RPMI8226 (cell line): ENCODE data around the gene SNAI3.

Experiments
- DNase-seq: peaks from one replicate; pipeline ENCODE4 v3.0.0-alpha.2; 2015

SNAI3 gene

DNA sequence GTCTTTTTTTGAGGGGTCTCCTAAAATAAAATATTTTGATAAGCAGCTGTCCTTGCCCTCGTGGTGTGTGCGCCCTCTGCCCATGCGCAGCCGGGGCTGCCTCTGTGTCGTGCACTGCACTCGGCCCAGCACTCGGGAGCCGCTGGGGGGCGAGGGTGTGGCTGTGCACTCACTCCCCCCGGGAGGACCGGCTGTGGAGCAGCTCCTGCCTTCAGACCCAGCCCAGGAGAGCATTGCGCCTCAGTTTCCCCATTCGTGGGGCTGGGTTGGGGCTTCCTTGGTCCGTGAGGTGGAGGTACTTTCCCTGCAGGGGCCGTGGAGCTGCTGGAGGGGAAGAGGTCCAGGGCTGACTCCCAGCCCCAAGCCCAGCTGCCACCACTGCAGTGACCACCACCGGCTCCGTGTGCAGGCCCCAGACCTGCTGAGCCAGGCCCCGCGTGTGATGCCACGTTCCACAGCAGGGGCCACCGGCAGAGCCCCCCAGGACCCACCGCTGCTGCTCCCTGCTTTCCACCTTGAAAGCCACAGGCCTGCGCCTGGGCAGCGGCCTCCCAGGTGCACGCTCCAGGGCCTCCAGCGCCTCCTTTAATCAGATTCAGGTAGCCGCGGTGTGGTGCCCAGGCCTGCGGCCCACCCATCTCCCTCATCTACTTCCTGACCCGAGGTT, 54.3 kb downstream of the SNAI3 start:
- DNase-seq = no peak

DNA sequence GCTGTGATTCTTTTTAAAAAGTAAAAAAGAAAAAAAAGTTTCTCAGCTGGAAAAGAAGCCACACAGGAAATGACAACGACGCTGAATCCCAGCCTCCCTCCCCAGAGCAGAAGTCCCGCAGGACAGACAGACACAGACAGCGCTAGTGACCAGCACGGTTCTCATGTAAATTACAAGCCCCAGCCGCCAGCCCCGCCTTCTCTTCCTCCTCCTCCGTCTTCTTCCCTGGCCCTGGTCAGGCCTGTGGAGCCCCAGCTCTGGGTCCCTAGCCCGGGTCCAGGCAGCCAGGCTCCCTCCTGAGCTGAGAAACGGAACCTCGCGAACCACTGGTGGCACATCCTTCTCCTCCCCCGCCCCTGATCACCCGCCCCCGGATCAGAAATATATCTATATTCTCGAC, 54.9 kb downstream of the SNAI3 start:
- no peak for DNase-seq

DNA sequence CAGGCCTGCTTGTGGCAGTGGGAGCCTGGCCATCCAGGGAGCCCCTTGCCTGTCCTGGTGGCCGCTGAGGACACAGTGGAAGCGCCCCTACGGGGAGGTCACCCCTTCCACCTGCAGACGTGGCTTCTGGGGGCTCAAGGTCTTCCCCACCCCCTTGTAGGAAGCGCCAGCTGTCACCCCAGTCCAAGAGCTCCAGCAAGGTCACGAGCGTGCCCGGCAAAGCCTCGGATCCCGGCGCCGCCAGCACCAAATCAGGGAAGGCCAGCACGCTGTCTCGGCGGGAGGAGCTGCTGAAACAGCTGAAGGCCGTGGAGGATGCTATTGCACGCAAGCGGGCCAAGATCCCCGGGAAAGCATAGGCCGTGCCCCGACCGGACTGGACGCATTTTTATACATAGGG, 55.4 kb downstream of the SNAI3 start:
- DNase-seq = no peak

DNA sequence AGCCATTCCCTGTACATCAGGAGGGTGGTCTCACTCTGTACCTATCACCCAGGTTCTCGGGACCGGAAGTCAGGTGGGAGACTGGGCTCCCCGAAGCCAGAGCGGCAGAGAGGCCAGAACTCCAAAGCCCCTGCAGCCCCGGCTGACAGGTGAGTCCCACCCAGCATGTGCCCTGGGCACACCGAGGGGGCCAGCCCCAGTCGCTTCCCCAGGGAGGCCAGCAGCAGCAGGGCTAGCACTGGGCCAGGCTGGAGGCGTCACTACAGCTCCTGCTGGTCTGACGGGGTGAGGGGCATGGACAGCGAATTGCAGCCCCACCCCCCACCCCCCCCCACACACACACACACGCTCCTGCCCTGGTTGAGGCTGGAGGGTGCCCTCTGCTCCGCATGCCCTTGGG, 55.9 kb downstream of the SNAI3 start:
- no peak for DNase-seq

DNA sequence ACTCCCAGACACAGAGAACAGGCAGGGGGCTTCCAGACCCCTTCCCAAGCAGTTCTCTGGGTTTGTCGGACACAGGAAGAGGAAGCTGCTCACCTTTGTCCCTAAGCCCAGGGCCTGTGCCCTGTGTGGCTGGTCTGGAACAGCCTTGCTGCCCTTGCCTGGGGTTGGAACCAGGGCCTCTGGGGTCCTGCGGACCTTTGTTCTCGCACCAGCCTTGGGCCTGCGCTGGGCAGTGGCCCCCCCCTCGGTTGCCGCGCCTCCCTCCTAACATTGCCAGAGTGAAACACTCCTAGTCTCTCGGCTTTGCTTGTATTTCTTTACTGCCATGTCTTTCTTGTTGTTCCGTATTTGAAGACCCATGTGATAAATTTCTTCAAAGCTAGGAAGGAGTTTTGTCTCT, 56.5 kb downstream of the SNAI3 start:
- DNase-seq = no peak

DNA sequence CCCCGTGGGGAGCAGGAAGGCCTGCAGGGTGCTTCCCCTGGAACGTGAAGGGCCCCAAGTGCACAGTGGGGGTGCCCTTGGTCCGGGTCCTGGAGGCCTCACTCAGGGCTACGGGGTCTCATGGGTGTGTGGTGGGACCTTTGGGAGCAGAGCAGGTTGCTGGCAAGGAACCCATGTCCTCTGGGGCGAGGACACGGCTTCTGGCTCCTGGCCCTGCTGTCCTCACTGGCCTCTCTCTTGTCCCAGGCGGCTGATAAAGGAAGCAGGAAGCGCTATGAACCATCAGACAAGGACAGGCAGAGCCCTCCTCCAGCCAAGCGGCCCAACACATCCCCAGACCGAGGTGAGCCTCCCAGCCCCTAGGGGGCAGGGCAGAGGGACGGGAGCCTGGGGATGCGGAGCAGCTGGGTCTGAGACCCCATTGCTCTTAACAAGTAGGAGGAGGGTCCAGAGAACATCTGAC, 57.8 kb downstream of the SNAI3 start:
- no peak for DNase-seq
